Suprapubic skin (tissue), 4 donors: Measurements from ENCODE around the gene TOGARAM1.

ENCODE experiments used
- CTCF ChIP-seq, 2 donors: fragments of 200-600 bp in 1 of 2; fragments of 450-650 bp in 1 of 2; sonication (generic) in 1 of 2; IDR thresholded peaks; one replicate each; pipeline ENCODE4 v1.5.1; 2016 to 2019; ENCODE audit warnings: antibody characterized with exemption in 2 of 2, mild to moderate bottlenecking in 1 of 2, moderate library complexity in 1 of 2
- EP300 ChIP-seq: sonication (generic); formaldehyde crosslinking; IDR thresholded peaks from one replicate; pipeline ENCODE4 v1.6.1; 2017; ENCODE audit warnings: antibody characterized with exemption
- POLR2A ChIP-seq, 2 donors: fragments of 450-650 bp; IDR thresholded peaks; one replicate each; pipeline ENCODE4 v1.6.1; 2017; ENCODE audit warnings: antibody characterized with exemption in 2 of 2, mild to moderate bottlenecking in 2 of 2, moderate library complexity in 2 of 2
- POLR2AphosphoS5 ChIP-seq, 3 donors: sonication (generic); formaldehyde crosslinking; IDR thresholded peaks; one replicate each; pipeline ENCODE4 v1.6.1; 2017; ENCODE audit warnings: antibody characterized with exemption in 3 of 3

DNA sequence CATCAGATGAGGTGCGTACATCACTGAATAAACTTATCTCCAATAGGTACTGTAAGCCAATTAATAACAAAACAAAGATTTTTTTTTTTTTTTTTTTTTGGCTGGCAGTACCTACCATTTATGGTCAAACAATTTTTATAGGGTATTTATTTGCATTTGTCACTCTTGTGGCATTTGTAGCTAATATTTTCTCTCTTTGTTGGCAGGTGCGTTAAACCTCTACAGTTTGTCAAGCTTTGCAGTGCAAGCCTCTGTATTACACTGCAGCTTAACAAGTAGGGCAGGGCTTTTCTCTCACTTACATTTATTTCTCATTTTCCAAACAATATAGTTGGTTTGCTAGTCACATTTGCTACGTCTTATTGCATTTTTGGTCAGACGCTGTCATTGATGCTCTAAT is 134.2 kb downstream of the TOGARAM1 start:
- TF ChIP-seq CTCF (IDR thresholded peaks at IDR 0.05) (no peak), POLR2A (IDR thresholded peaks at IDR 0.05) (no peak), POLR2AphosphoS5 (IDR thresholded peaks at IDR 0.05) (no peak), EP300 (no peak)
